ENCODE results near the gene AFP.

DNA sequence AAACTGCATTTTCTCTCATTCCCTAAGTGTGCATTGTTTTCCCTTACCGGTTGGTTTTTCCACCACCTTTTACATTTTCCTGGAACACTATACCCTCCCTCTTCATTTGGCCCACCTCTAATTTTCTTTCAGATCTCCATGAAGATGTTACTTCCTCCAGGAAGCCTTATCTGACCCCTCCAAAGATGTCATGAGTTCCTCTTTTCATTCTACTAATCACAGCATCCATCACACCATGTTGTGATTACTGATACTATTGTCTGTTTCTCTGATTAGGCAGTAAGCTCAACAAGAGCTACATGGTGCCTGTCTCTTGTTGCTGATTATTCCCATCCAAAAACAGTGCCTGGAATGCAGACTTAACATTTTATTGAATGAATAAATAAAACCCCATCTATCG, 2.9 kb upstream of the AFP start:
- TF ChIP-seq, protein P1, sequence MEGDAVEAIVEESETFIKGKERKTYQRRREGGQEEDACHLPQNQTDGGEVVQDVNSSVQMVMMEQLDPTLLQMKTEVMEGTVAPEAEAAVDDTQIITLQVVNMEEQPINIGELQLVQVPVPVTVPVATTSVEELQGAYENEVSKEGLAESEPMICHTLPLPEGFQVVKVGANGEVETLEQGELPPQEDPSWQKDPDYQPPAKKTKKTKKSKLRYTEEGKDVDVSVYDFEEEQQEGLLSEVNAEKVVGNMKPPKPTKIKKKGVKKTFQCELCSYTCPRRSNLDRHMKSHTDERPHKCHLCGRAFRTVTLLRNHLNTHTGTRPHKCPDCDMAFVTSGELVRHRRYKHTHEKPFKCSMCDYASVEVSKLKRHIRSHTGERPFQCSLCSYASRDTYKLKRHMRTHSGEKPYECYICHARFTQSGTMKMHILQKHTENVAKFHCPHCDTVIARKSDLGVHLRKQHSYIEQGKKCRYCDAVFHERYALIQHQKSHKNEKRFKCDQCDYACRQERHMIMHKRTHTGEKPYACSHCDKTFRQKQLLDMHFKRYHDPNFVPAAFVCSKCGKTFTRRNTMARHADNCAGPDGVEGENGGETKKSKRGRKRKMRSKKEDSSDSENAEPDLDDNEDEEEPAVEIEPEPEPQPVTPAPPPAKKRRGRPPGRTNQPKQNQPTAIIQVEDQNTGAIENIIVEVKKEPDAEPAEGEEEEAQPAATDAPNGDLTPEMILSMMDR (IDR thresholded peaks at IDR 0.05), result no peak
- TF ChIP-seq POLR2A (IDR thresholded peaks at IDR 0.05), result no peak
